Measurements from ENCODE around the gene FAM167B.
"Not testable (repeated sequence)": the region's sequence is repeated elsewhere in the genome, so short reads cannot be mapped to it uniquely, and the experiment has no call there.

FAM167B gene

GRCh38 chr1:32265846-32266245, 18.8 kb downstream of the FAM167B start:
- no peak for DNase-seq

- DNase-seq, result peak in 1 of 2 experiments; percentile 24
Observed at GRCh38 chr1:32266921-32267591, 20.0 kb downstream of the FAM167B start.

- DNase-seq, result no peak
Observed at GRCh38 chr1:32269744-32270143, 22.7 kb downstream of the FAM167B start.

- DNase-seq, result peak in 1 of 2 experiments; percentile 68
Observed at GRCh38 chr1:32272557-32273390, 25.8 kb downstream of the FAM167B start.

- DNase-seq, result peak; percentile 64 to 95
Observed at GRCh38 chr1:32273391-32274208, 26.6 kb downstream of the FAM167B start.

DNA sequence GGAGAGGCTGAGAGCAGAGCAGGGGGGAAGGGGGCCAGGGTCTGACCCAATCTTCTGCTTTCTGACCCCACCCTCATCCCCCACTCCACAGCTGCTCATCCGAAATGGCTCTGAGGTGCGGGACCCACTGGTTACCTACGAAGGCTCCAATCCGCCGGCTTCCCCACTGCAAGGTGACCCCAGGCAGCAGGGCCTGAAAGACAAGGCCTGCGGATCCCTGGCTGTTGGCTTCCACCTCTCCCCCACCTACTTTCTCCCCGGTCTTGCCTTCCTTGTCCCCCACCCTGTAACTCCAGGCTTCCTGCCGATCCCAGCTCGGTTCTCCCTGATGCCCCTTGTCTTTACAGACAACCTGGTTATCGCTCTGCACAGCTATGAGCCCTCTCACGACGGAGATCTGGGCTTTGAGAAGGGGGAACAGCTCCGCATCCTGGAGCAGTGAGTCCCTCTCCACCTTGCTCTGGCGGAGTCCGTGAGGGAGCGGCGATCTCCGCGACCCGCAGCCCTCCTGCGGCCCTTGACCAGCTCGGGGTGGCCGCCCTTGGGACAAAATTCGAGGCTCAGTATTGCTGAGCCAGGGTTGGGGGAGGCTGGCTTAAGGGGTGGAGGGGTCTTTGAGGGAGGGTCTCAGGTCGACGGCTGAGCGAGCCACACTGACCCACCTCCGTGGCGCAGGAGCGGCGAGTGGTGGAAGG, 27.8 kb downstream of the FAM167B start:
- no peak for DNase-seq

- DNase-seq, result no peak
Observed at GRCh38 chr1:32275424-32275823, 28.4 kb downstream of the FAM167B start.

- no peak for DNase-seq
Observed at GRCh38 chr1:32276032-32276782, 29.2 kb downstream of the FAM167B start.

DNA sequence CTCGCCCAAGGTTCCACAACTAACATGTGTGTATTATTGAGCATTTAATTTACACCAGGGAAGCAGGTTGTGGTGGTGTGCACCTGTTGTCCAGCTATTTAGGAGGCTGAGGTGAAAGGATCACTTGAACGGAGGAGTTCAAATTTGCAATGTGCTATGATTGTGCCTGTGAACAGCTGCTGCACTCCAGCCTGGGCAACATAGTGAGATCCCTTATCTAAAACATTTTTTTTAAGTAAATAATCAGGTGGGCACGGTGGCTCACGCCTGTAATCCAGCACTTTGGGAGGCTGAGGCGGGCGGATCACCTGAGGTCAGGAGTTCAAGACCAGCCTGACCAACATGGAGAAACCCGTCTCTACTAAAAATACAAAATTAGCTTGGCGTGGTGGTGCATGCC, 37.8 kb downstream of the FAM167B start:
- DNase-seq, result not testable (repeated sequence)

DNA sequence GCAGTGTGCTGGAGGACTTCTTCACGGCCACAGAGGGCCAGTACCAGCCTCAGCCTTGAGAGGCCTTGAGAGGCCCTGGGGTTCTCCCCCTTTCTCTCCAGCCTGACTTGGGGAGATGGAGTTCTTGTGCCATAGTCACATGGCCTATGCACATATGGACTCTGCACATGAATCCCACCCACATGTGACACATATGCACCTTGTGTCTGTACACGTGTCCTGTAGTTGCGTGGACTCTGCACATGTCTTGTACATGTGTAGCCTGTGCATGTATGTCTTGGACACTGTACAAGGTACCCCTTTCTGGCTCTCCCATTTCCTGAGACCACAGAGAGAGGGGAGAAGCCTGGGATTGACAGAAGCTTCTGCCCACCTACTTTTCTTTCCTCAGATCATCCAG, 38.6 kb downstream of the FAM167B start:
- no peak for DNase-seq

GRCh38 chr1:32286763-32287162, 39.7 kb downstream of the FAM167B start:
- no peak for DNase-seq

DNA sequence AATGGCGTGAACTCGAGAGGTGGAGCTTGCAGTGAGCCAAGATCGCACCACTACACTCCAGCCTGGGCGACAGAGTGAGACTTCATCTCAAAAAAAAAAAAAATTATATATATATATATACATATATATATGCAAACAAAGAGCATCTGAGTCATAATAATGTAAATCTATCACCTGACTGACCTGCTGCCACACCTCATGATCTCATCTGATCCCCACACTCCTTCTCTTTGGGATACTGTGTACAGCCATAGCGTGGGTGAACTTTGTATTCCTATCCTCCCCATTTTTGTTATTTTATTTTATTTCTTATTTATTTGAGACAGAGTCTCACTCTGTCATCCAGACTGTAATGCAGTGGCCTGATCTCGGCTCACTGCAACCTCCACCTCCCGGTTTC, 42.2 kb downstream of the FAM167B start:
- no peak for DNase-seq

- no peak for DNase-seq
Observed at GRCh38 chr1:32291145-32291707, 44.2 kb downstream of the FAM167B start.

GRCh38 chr1:32291708-32292538, 44.9 kb downstream of the FAM167B start, which contains the start of gene HDAC1:
HDAC1 (plus strand) TSS chr1:32292083; CDS start chr1:32292170, 87 bp downstream.
- DNase-seq, result peak; percentile 96 to 97

DNA sequence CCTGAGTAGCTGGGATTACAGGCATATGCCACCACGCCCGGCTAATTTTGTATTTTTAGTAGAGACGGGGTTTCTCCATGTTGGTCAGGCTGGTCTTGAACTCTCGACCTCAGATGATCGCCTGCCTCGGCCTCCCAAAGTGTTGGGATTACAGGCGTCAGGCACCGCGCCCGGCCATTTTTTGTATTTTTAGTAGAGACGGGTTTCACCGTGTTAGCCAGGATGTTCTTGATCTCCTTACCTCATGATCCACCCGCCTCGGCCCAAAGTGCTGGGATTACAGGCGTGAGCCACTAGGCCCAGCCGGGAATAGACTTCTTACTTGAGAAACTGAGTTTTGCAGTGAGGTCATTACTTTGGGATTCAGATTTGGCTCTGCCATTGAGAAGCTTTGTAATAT, 51.2 kb downstream of the FAM167B start:
- not testable (repeated sequence) for DNase-seq

Measured in stimulated activated CD4-positive, alpha-beta T cell treated with anti-CD3 and anti-CD28 coated beads, Interleukin-4, amount 100 ng/mL, for 4 hours (primary cell).